HEK293 (cell line): ENCODE results near the gene PLPP1.

Experiments used
- CTCF ChIA-PET: fragments of 350-600 bp; formaldehyde crosslinking; extraction: SDS; loops from one replicate; lab custom pipeline; 2021; ENCODE audit warnings: antibody characterized with exemption; lab: Yijun Ruan, JAX
- POLR2A ChIA-PET: fragments of 300-600 bp; formaldehyde crosslinking; extraction: SDS; loops from one replicate; lab custom pipeline; 2020; ENCODE audit warnings: antibody characterized with exemption, inconsistent platforms; lab: Yijun Ruan, JAX
- H3K27ac ChIP-seq: fragments of 200-500 bp; sonication (Bioruptor generic); 2 replicates; pipeline ENCODE4 v1.5.1; 2014; ENCODE audit warnings: low read depth, low read length, control low read depth, inconsistent platforms; ENCODE audit errors: extremely low read depth
- H3K36me3 ChIP-seq, 2 experiments: fragments of 200-500 bp in 1 of 2; sonication (Bioruptor generic) in 1 of 2; 1 replicate in 1 of 2; 2 replicates in 1 of 2; pipeline ENCODE4 v1.5.1; 2014 to 2017; ENCODE audit warnings: inconsistent platforms in 2 of 2, low read length in 2 of 2; ENCODE audit not compliant: control insufficient read depth in 2 of 2, insufficient read depth in 1 of 2
- H3K4me1 ChIP-seq: fragments of 200-500 bp; sonication (Bioruptor generic); 2 replicates; pipeline ENCODE4 v1.5.1; 2014; ENCODE audit warnings: mild to moderate bottlenecking, low read length, inconsistent platforms; ENCODE audit not compliant: control insufficient read depth, insufficient read depth
- H3K4me3 ChIP-seq: 2 replicates; pipeline ENCODE4 v1.5.1; 2011; ENCODE audit warnings: low read depth, mild to moderate bottlenecking, control low read depth, low read length, moderate library complexity
- H3K9me3 ChIP-seq: fragments of 200-500 bp; sonication (Bioruptor generic); 2 replicates; pipeline ENCODE4 v1.5.1; 2014; ENCODE audit warnings: low read depth, low read length, inconsistent platforms; ENCODE audit not compliant: control insufficient read depth, insufficient read depth
- BCL11B ChIP-seq: fragments of 450-650 bp; formaldehyde crosslinking; IDR thresholded peaks from 2 replicates; pipeline ENCODE4 v1.5.1; 2016; ENCODE audit warnings: low read depth, missing biosample characterization, missing genetic modification characterization
- GLIS1 ChIP-seq: fragments of 450-650 bp; formaldehyde crosslinking; IDR thresholded peaks from 2 replicates; pipeline ENCODE4 v1.5.1; 2016; ENCODE audit warnings: missing biosample characterization, missing genetic modification characterization
- GLIS2 ChIP-seq: fragments of 450-650 bp; formaldehyde crosslinking; IDR thresholded peaks from 2 replicates; pipeline ENCODE4 v1.5.1; 2016; ENCODE audit warnings: missing biosample characterization, missing genetic modification characterization
- HOXA7 ChIP-seq: sonication (generic); formaldehyde crosslinking; IDR thresholded peaks from 2 replicates; pipeline ENCODE4 v1.8.1; 2022; ENCODE audit warnings: missing genetic modification reagents, borderline replicate concordance
- KLF10 ChIP-seq: fragments of 450-650 bp; IDR thresholded peaks from 2 replicates; pipeline ENCODE4 v1.5.1; 2018; ENCODE audit warnings: missing biosample characterization, mild to moderate bottlenecking, missing genetic modification characterization
- MEIS1 ChIP-seq: sonication (generic); formaldehyde crosslinking; IDR thresholded peaks from 2 replicates; pipeline ENCODE4 v1.8.1; 2022; ENCODE audit warnings: missing genetic modification reagents, mild to moderate bottlenecking, borderline replicate concordance
- MZF1 ChIP-seq: fragments of 450-650 bp; formaldehyde crosslinking; IDR thresholded peaks from 2 replicates; pipeline ENCODE4 v1.5.1; 2017; ENCODE audit warnings: missing biosample characterization, missing genetic modification characterization, borderline replicate concordance
- WT1 ChIP-seq: fragments of 450-650 bp; formaldehyde crosslinking; IDR thresholded peaks from 2 replicates; pipeline ENCODE4 v1.5.1; 2016; ENCODE audit warnings: missing biosample characterization, missing genetic modification characterization
- ZBTB8A ChIP-seq: fragments of 450-650 bp; formaldehyde crosslinking; IDR thresholded peaks from 2 replicates; pipeline ENCODE4 v1.5.1; 2016; ENCODE audit warnings: missing biosample characterization, missing genetic modification characterization
- ZFHX2 ChIP-seq: fragments of 450-650 bp; formaldehyde crosslinking; conservative IDR thresholded peaks from 2 replicates; pipeline ENCODE4 v1.5.1; 2016; ENCODE audit warnings: missing biosample characterization, missing genetic modification characterization
- ZFP3 ChIP-seq: fragments of 450-650 bp; formaldehyde crosslinking; IDR thresholded peaks from 2 replicates; pipeline ENCODE4 v1.5.1; 2016; ENCODE audit warnings: low read depth, missing biosample characterization, missing genetic modification characterization
- ZNF10 ChIP-seq: fragments of 450-650 bp; formaldehyde crosslinking; IDR thresholded peaks from 2 replicates; pipeline ENCODE4 v1.5.1; 2017; ENCODE audit warnings: missing biosample characterization, missing genetic modification characterization
- ZNF133 ChIP-seq: fragments of 450-650 bp; formaldehyde crosslinking; IDR thresholded peaks from 2 replicates; pipeline ENCODE4 v1.5.1; 2016; ENCODE audit warnings: missing biosample characterization, missing genetic modification characterization
- ZNF146 ChIP-seq: fragments of 450-650 bp; formaldehyde crosslinking; IDR thresholded peaks from 2 replicates; pipeline ENCODE4 v1.5.1; 2016; ENCODE audit warnings: missing biosample characterization, missing genetic modification characterization
- ZNF211 ChIP-seq: fragments of 450-650 bp; formaldehyde crosslinking; IDR thresholded peaks from 2 replicates; pipeline ENCODE4 v1.5.1; 2016; ENCODE audit warnings: low read depth, missing biosample characterization, missing genetic modification characterization
- ZNF223 ChIP-seq: fragments of 450-650 bp; formaldehyde crosslinking; IDR thresholded peaks from 2 replicates; pipeline ENCODE4 v1.5.1; 2016; ENCODE audit warnings: missing biosample characterization, missing genetic modification characterization
- ZNF248 ChIP-seq: fragments of 450-650 bp; formaldehyde crosslinking; IDR thresholded peaks from 2 replicates; pipeline ENCODE4 v1.5.1; 2017; ENCODE audit warnings: missing biosample characterization, missing genetic modification characterization
- ZNF335 ChIP-seq: fragments of 450-650 bp; formaldehyde crosslinking; conservative IDR thresholded peaks from 2 replicates; pipeline ENCODE4 v1.5.1; 2016; ENCODE audit warnings: missing biosample characterization, missing genetic modification characterization
- ZNF341 ChIP-seq: fragments of 450-650 bp; formaldehyde crosslinking; IDR thresholded peaks from 2 replicates; pipeline ENCODE4; 2016; ENCODE audit warnings: low read depth, missing biosample characterization, missing genetic modification characterization
- ZNF350 ChIP-seq: fragments of 450-650 bp; formaldehyde crosslinking; IDR thresholded peaks from 2 replicates; pipeline ENCODE4 v1.5.0; 2017; ENCODE audit warnings: missing biosample characterization, mild to moderate bottlenecking, missing genetic modification characterization
- ZNF37A ChIP-seq: fragments of 450-650 bp; IDR thresholded peaks from 2 replicates; pipeline ENCODE4 v1.5.1; 2018; ENCODE audit warnings: missing biosample characterization, missing genetic modification characterization
- ZNF510 ChIP-seq: fragments of 450-650 bp; formaldehyde crosslinking; IDR thresholded peaks from 2 replicates; pipeline ENCODE4 v1.5.1; 2018; ENCODE audit warnings: mild to moderate bottlenecking, missing genetic modification characterization, missing biosample characterization; ENCODE audit not compliant: insufficient replicate concordance
- ZNF561 ChIP-seq: fragments of 450-650 bp; IDR thresholded peaks from 2 replicates; pipeline ENCODE4 v1.5.1; 2018; ENCODE audit warnings: missing biosample characterization, missing genetic modification characterization, borderline replicate concordance
- ZNF585B ChIP-seq: fragments of 450-650 bp; formaldehyde crosslinking; IDR thresholded peaks from 2 replicates; pipeline ENCODE4 v1.5.1; 2016; ENCODE audit warnings: missing biosample characterization, missing genetic modification characterization
- ZNF623 ChIP-seq: fragments of 450-650 bp; formaldehyde crosslinking; IDR thresholded peaks from 2 replicates; pipeline ENCODE4 v1.5.1; 2016; ENCODE audit warnings: missing biosample characterization, missing genetic modification characterization
- ZNF658 ChIP-seq: fragments of 450-650 bp; formaldehyde crosslinking; IDR thresholded peaks from 2 replicates; pipeline ENCODE4; 2016; ENCODE audit warnings: missing biosample characterization, missing genetic modification characterization
- ZNF747 ChIP-seq: fragments of 450-650 bp; formaldehyde crosslinking; IDR thresholded peaks from 2 replicates; pipeline ENCODE4 v1.5.1; 2016; ENCODE audit warnings: missing biosample characterization, missing genetic modification characterization
- ZSCAN30 ChIP-seq: fragments of 450-650 bp; IDR thresholded peaks from 2 replicates; pipeline ENCODE4 v1.5.1; 2018; ENCODE audit warnings: missing biosample characterization, mild to moderate bottlenecking, missing genetic modification characterization, moderate library complexity
- TF ChIP-seq, protein P1 (sequence below): fragments of 450-650 bp; formaldehyde crosslinking; IDR thresholded peaks from 2 replicates; pipeline ENCODE4 v1.5.1; 2017; ENCODE audit warnings: missing biosample characterization, missing genetic modification characterization

PLPP1 gene

DNA sequence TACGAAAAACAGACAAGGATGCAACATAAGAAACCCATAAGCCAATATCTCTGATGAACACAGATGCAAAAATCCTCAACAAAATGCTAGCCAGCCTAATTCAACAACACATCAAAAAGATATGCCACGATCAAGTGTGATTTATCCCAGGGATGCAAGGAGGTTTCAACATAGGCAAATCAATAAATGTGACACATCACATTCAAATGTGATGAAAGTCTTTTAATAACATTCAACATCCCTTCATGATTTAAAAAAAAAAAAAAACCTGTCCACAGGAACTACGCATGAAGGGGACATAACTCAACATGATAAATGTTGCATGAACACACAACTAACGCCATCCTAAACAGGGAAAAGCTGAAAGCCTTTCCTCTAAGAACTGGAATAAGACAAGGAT lies 102.2 kb downstream of the PLPP1 start:
- CTCF ChIA-PET, result no interaction called here
- peaks cover 5 to 28% of the 10 kb centered on the region in 2 experiments; a peak in 1 of 3 replicates for H3K36me3 ChIP-seq
- H3K27ac ChIP-seq, result no peak overlapping the region
- POLR2A ChIA-PET, result no interaction called here
- H3K9me3 ChIP-seq, result no peaks in the 10 kb centered on the region
- TF ChIP-seq MEIS1 (CRISPR knock-in tag) (no peak), BCL11B (tag by site-specific recombination) (no peak), ZNF133 (tag by site-specific recombination) (no peak), ZNF10 (tag by site-specific recombination) (no peak), GLIS2 (tag by site-specific recombination) (no peak), ZNF248 (no peak), ZNF623 (no peak)
- peaks cover under 1% of the 10 kb centered on the region; the same call in 1 of the 2 replicates for H3K4me1 ChIP-seq
- H3K4me3 ChIP-seq, result no peak overlapping the region

DNA sequence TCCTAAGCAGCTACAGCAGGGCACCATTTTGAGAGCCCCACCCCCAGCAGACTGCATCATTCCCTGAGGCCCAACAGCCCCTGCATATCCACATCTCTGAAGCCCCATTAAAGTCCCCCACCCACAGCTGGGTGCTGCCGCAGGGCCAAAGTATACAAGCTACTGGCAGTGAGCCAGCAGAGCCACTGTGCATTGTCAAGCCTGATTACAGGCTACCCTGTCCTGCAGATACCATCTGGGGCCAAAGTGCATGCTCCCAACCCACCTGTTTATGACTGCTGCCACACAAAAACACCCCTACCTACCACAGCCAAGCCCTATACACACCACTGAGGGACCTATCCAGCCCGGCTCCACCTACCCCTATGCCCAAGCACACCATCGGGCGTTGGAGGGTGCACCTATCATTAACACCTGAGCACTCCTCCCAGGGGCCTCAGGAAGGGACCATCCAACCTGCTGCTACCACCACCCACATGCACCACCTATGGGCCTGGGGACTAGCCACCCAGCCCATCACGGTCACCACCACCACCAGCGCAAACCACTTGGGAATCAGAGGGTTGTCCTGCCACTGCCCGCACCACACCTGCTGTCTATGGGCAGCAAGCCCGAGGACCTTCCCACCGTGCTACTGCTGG lies 105.0 kb downstream of the PLPP1 start:
- Histone ChIP-seq H3K36me3 (peaks cover 9 to 47% of the 10 kb centered on the region in 2 experiments; a peak in 2 of 3 replicates), H3K27ac (no peak overlapping the region), H3K4me3 (no peak overlapping the region), H3K9me3 (no peaks in the 10 kb centered on the region), H3K4me1 (no peaks in the 10 kb centered on the region; the same call in 1 of the 2 replicates)
- ChIA-PET CTCF (interaction anchor here (0.6 kb wide), 1 partner anchor 577 kb away, joined by 3 read pairs; no protein-coding TSS in a partner anchor), POLR2A (interaction anchor here (1.2 kb wide), 1 partner anchor 10 kb away, joined by 3 read pairs; no protein-coding TSS in a partner anchor)
- TF ChIP-seq ZFHX2 (tag by site-specific recombination) (0 out of 2 replicates have a peak, but pooled peaks have one; percentile 10), MZF1 (tag by site-specific recombination) (0 out of 2 replicates have a peak, but pooled peaks have one; percentile 21), ZBTB8A (tag by site-specific recombination) (no peak)

DNA sequence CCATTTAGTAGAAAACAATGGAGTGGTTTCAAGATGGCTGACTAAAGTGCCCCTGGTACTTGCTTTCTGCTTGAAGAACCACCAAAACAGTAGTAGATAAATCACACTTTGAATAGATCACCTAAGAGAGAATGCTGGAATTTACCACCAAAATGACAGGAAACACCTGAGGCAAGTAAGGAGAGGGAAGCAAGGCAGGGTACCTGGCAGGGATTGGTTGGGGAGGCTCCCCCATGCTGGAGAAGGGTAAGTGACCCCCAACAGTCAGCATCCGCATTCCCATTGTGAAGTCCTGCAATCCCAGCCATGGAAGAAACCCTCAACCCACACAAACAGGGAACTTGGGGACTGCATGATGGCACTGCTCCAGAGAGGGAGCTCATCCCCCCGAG lies 105.5 kb downstream of the PLPP1 start:
- CTCF ChIA-PET, result no interaction called here
- Histone ChIP-seq H3K27ac (no peak overlapping the region), H3K36me3 (peaks cover 11 to 53% of the 10 kb centered on the region in 2 experiments; a peak in 2 of 3 replicates), H3K4me1 (no peaks in the 10 kb centered on the region; the same call in 1 of the 2 replicates), H3K9me3 (no peaks in the 10 kb centered on the region), H3K4me3 (no peak overlapping the region)
- no peak for TF ChIP-seq ZNF133 (tag by site-specific recombination)
- no peak for TF ChIP-seq GLIS1 (tag by site-specific recombination)
- TF ChIP-seq ZNF561, result no peak
- no peak for TF ChIP-seq ZNF211 (tag by site-specific recombination)
- TF ChIP-seq ZNF585B (tag by site-specific recombination), result no peak
- TF ChIP-seq ZSCAN30, result no peak
- TF ChIP-seq ZNF146, result no peak
- POLR2A ChIA-PET, result interaction anchor here (1.2 kb wide), 1 partner anchor 11 kb away, joined by 3 read pairs; no protein-coding TSS in a partner anchor

- ChIA-PET CTCF (interaction anchor here (0.6 to 1.1 kb wide), 5 partner anchors 82 to 294 kb away, joined by 3 to 5 read pairs (median 3); no protein-coding TSS in a partner anchor), POLR2A (interaction anchor here (0.6 to 1.1 kb wide), 2 partner anchors 9 to 22 kb away, joined by 3 read pairs; no protein-coding TSS in a partner anchor)
- H3K4me1 ChIP-seq, result no peaks in the 10 kb centered on the region; the same call in 1 of the 2 replicates
- no peak overlapping the region for H3K27ac ChIP-seq
- H3K4me3 ChIP-seq, result no peak overlapping the region
- H3K9me3 ChIP-seq, result no peaks in the 10 kb centered on the region
- peaks cover 22 to 71% of the 10 kb centered on the region in 2 experiments for H3K36me3 ChIP-seq
- TF ChIP-seq ZFHX2 (tag by site-specific recombination) (no peak), ZNF37A (no peak), ZNF747 (tag by site-specific recombination) (no peak), ZBTB8A (tag by site-specific recombination) (no peak), ZNF350 (tag by site-specific recombination) (no peak), ZNF223 (tag by site-specific recombination) (no peak), ZNF211 (tag by site-specific recombination) (no peak), ZNF335 (tag by site-specific recombination) (no peak), ZNF341 (tag by site-specific recombination) (no peak), ZNF658 (no peak), WT1 (tag by site-specific recombination) (no peak), HOXA7 (CRISPR knock-in tag) (no peak), KLF10 (no peak), ZNF510 (tag by site-specific recombination) (no peak), ZFP3 (tag by site-specific recombination) (no peak)
- TF ChIP-seq, protein P1, sequence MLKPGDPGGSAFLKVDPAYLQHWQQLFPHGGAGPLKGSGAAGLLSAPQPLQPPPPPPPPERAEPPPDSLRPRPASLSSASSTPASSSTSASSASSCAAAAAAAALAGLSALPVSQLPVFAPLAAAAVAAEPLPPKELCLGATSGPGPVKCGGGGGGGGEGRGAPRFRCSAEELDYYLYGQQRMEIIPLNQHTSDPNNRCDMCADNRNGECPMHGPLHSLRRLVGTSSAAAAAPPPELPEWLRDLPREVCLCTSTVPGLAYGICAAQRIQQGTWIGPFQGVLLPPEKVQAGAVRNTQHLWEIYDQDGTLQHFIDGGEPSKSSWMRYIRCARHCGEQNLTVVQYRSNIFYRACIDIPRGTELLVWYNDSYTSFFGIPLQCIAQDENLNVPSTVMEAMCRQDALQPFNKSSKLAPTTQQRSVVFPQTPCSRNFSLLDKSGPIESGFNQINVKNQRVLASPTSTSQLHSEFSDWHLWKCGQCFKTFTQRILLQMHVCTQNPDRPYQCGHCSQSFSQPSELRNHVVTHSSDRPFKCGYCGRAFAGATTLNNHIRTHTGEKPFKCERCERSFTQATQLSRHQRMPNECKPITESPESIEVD (tag by site-specific recombination), result 0 out of 2 replicates have a peak, but pooled peaks have one; percentile 35
Observed at GRCh38 chr5:55427157-55427556, 107.6 kb downstream of the PLPP1 start.
